Stimulated activated naive B cell treated with anti-CD40 and anti-IgM and Interleukin-4, amounts not matched to agents 10 μg/mL and 1 μg/mL and 100 μg/mL, for 72 hours (primary cell): ENCODE measurements around the gene FAM193A.
A peak's percentile ranks its signal among the peaks of the same experiment; 100 is the strongest.
"Not testable (repeated sequence)": the region's sequence is repeated elsewhere in the genome, so short reads cannot be mapped to it uniquely, and the experiment has no call there.

ENCODE experiments used
- ATAC-seq, 2 donors: fragments of 150-1000 bp; cut with Tn5 transposase; replicated peaks; 2 replicates each; pipeline ENCODE4 v1.10.0; 2021; ENCODE audit warnings: moderate library complexity in 1 of 2
- DNase-seq: peaks from one replicate; pipeline ENCODE4 v3.0.0; 2021
- H3K27ac Mint-ChIP-seq: one replicate; pipeline ENCODE4 v1.8.0; 2022; ENCODE audit warnings: mild to moderate bottlenecking, mixed read lengths
- H3K27me3 Mint-ChIP-seq, 2 donors: one replicate each; pipeline ENCODE4 v1.8.0; 2022; ENCODE audit warnings: mixed read lengths in 2 of 2
- H3K36me3 Mint-ChIP-seq, 2 donors: one replicate each; pipeline ENCODE4 v1.8.0; 2022; ENCODE audit warnings: mixed read lengths in 2 of 2, mild to moderate bottlenecking in 1 of 2
- H3K4me1 Mint-ChIP-seq, 2 donors: one replicate each; pipeline ENCODE4 v1.8.0; 2022; ENCODE audit warnings: mixed read lengths in 2 of 2, mild to moderate bottlenecking in 1 of 2
- H3K4me3 Mint-ChIP-seq, 2 donors: one replicate each; pipeline ENCODE4 v1.8.0; 2022; ENCODE audit warnings: mild to moderate bottlenecking in 2 of 2, mixed read lengths in 2 of 2, moderate library complexity in 1 of 2
- H3K9me3 Mint-ChIP-seq, 2 donors: one replicate each; pipeline ENCODE4 v1.8.0; 2022; ENCODE audit warnings: mixed read lengths in 2 of 2, mild to moderate bottlenecking in 1 of 2

The FAM193A gene

DNA sequence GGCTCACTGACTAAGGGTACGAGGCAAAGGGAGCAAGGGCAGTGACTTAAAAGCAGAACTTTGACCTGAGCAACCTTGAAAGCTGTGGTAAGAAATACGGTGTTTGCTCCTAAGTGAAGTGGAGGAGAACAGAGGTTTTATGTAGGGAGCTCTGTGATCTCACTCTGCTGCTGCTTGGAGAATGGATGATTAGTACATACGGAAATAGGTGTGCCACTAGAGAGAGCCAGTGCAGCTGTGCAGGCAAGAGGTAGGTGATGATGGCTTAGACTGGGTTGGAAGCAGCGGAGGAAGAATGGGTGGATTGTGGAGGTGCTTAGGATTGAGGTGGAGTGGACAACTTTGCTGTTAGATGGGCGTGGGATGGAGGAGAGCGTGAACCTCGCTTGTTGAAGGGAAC, 85.0 kb downstream of the FAM193A start:
- Mint-ChIP-seq H3K36me3 (peaks cover 13 to 30% of the 10 kb centered on the region in 2 donors), H3K4me3 (no peak overlapping the region), H3K27me3 (no peaks in the 10 kb centered on the region), H3K4me1 (peaks cover 24 to 44% of the 10 kb centered on the region in 2 donors), H3K9me3 (no peaks in the 10 kb centered on the region), H3K27ac (peak overlapping the region; percentile 10)
- DNase-seq (no peak), ATAC-seq (no peak)

DNA sequence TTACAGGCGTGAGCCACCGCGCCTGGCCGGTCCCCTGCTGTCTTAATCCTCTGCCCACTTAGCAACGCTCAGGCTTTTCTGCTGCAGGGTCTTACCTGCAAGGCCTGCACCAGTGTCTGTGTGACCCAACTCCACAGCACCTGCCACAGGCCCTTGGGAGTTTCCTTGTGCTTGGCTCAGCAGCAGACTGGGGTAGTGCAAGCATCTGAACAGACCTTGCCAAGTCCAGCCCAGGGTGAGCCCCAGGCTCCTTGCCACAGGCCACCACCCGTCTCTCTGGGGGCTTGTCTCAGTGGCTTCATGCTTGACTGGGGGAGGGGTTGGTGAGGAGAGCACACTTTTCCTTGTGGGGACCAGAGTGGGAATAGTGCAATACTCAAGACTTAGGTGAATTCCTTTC, 87.0 kb downstream of the FAM193A start:
- ATAC-seq = no peak
- H3K27ac Mint-ChIP-seq = no peak overlapping the region
- H3K36me3 Mint-ChIP-seq = peaks cover 19 to 41% of the 10 kb centered on the region in 2 donors
- H3K9me3 Mint-ChIP-seq = no peaks in the 10 kb centered on the region
- no peak for DNase-seq
- peaks cover 24 to 37% of the 10 kb centered on the region in 2 donors for H3K4me1 Mint-ChIP-seq
- H3K4me3 Mint-ChIP-seq = no peak overlapping the region
- H3K27me3 Mint-ChIP-seq = no peaks in the 10 kb centered on the region

DNA sequence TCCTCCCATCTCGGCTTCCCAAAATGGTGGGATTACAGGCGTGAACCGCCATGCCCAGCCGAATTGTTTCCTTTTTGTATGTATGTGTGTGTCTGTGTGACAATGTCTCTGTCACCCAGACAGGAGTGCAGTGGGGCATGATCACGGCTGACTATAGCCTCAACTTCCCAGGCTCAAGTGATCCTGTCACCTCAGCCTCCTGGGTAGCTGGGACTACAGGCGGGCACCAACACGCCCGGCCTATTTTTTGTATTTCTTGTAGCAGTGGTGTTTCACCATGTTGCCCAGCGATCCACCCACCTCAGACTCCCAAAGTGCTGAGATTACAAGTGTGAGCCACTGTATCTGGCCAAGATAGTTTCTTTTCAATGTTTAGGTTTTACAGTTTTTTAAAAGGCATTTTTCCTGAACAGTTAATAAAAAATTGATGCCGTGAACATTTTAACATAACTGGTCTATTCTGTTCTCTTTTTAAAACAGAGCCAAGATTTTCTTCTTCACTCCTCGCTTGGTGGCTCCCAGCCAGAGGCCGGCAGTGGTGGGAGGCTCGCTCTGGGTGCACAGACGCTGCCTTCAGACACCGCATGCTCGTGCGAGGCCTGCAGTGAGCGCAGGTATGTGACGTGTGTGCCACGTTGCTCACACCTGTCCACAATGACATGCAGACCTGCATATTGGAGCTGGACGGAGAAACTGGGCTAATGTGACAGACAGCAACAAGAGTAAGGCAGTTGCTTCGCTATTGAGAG, 88.5 kb downstream of the FAM193A start:
- H3K27ac Mint-ChIP-seq = peak overlapping the region; percentile 10
- H3K4me1 Mint-ChIP-seq = peaks cover 22 to 32% of the 10 kb centered on the region in 2 donors
- no peak overlapping the region for H3K4me3 Mint-ChIP-seq
- ATAC-seq (no peak), DNase-seq (no peak)
- H3K27me3 Mint-ChIP-seq = no peaks in the 10 kb centered on the region
- H3K36me3 Mint-ChIP-seq = peaks cover 19 to 38% of the 10 kb centered on the region in 2 donors
- H3K9me3 Mint-ChIP-seq = no peaks in the 10 kb centered on the region

DNA sequence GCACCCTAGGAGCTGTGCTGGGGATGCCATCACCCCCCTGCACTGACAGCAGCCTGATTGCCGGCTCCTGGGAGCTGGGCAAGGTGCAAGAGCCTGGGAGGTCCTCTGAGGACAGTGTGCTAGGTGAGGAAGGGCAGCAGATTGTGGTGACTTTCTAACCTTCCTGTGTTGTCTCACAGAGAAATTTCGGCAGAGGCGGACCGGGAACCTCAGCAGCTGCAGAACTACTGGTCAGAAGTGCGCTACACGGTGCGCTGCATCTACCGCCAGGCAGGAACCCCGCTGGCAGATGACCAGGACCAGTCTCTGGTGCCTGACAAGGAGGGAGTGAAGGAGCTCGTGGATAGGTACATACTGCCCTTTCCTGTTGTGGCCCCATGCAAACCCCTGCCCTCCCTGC, 89.8 kb downstream of the FAM193A start:
- Mint-ChIP-seq H3K4me1 (peaks cover 16 to 22% of the 10 kb centered on the region in 2 donors), H3K4me3 (no peak overlapping the region), H3K36me3 (peaks cover 22 to 37% of the 10 kb centered on the region in 2 donors)

DNA sequence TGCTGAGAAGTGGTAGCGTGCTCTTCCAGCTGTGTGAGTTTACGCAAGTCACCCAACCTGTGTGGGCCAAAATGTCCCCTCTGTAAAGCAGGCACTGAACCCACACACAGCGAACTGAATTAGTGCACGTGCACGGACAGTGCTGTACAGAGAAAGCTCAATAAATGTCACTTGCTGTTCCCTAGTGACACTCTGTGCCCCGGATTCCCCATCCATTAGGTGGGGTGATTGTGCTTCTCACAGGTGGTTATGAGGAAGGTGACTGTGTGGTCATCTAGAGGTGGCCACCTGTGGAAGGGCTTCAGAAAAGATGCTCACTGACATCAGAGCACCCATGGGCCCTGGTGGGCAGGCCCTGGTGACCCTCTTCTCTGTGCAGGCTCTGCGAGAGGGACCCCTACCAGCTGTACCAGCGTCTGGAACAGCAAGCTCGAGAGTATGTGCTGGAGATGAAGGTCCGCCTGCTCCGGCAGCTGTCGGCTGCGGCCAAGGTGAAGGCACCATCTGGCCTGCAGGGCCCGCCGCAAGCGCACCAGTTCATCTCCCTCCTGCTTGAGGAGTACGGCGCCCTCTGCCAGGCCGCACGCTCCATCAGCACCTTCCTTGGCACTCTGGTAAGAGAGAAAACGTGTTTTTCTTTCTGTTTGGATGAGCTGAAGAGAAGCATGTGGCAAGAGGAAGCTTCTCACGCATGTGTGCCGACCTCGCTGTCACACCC, 94.3 kb downstream of the FAM193A start:
- peaks cover 0 to 6% of the 10 kb centered on the region in 2 donors for H3K4me1 Mint-ChIP-seq
- H3K27ac Mint-ChIP-seq = no peak overlapping the region
- no peaks in the 10 kb centered on the region for H3K27me3 Mint-ChIP-seq
- H3K9me3 Mint-ChIP-seq = no peaks in the 10 kb centered on the region
- H3K36me3 Mint-ChIP-seq = peaks cover 18 to 34% of the 10 kb centered on the region in 2 donors
- DNase-seq (no peak), ATAC-seq (no peak)
- no peak overlapping the region for H3K4me3 Mint-ChIP-seq

More for the DNA sequence above, 89.8 kb downstream of the FAM193A start:
- H3K27ac Mint-ChIP-seq = peak overlapping the region; percentile 51
- no peak for DNase-seq
- no peak for ATAC-seq
- H3K9me3 Mint-ChIP-seq = no peaks in the 10 kb centered on the region
- H3K27me3 Mint-ChIP-seq = no peaks in the 10 kb centered on the region

DNA sequence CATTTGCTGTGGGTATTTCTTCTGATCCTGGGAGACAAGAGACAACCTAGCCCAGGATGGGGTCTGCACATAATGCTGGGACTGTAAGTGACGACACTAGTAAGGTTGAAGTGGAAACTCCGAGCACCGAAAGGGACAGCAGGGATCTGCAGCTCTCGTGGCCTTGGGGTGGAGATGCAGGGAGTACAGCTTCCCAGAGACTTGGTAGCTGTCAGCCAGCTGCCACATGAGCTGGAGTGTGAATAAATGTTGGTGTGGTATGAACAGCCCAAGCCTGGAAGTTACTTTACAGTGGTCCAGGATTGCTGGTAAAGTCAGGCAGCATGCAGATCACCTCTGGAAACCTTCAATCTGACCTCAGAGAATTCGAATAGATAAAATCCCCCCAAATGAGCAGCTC, 97.6 kb downstream of the FAM193A start:
- Mint-ChIP-seq H3K36me3 (peaks cover 13 to 31% of the 10 kb centered on the region in 2 donors), H3K4me3 (no peak overlapping the region), H3K9me3 (no peaks in the 10 kb centered on the region), H3K27ac (no peak overlapping the region), H3K27me3 (no peaks in the 10 kb centered on the region), H3K4me1 (peaks cover 2 to 6% of the 10 kb centered on the region in 2 donors)
- DNase-seq = no peak
- ATAC-seq = no peak

DNA sequence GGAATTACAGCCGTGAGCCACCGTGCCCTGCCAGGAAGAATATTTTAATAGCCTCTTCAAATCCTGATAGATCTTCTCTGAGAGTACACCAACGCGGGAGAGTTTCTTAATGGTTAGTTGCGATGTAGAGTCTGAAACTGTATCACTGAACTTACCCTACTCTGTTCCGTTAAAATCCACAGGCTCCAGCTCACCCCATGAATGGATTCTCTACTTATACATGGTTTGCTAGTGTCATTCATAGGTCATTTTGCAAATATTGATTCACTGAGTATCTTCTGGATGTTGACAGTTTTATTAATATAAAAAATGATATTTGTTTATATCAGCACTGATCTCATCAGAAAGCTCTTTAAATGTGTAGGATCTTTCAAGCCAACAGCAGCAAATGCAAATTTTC, 99.9 kb downstream of the FAM193A start:
- no peaks in the 10 kb centered on the region for H3K27me3 Mint-ChIP-seq
- DNase-seq = no peak
- H3K36me3 Mint-ChIP-seq = peaks cover 11 to 43% of the 10 kb centered on the region in 2 donors
- no peaks in the 10 kb centered on the region for H3K9me3 Mint-ChIP-seq
- no peak overlapping the region for H3K27ac Mint-ChIP-seq
- ATAC-seq = no peak
- H3K4me3 Mint-ChIP-seq = no peak overlapping the region
- H3K4me1 Mint-ChIP-seq = peaks cover 2 to 6% of the 10 kb centered on the region in 2 donors

DNA sequence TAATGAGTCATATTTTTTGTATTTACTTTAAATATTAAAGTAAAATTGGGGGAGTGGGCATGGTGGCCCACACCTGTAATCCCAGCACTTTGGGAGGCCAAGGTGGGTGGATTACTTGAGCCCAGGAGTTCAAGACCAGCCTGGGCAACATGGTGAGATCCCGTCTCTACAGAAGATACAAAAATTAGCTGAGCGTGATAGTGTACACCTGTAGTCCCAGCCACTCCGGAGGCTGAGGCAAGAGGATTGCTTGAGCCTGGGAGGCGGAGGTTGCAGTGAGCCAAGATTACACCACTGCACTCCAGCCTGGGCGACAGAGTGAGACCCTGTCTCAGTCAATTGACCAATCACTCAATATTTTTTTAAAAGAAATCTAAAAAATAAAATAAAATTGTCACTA, 100.5 kb downstream of the FAM193A start:
- not testable (repeated sequence) for H3K27me3 Mint-ChIP-seq, H3K9me3 Mint-ChIP-seq, ATAC-seq, H3K4me3 Mint-ChIP-seq, H3K4me1 Mint-ChIP-seq, DNase-seq, H3K27ac Mint-ChIP-seq
- H3K36me3 Mint-ChIP-seq = peaks cover 16 to 45% of the 10 kb centered on the region in 2 donors

DNA sequence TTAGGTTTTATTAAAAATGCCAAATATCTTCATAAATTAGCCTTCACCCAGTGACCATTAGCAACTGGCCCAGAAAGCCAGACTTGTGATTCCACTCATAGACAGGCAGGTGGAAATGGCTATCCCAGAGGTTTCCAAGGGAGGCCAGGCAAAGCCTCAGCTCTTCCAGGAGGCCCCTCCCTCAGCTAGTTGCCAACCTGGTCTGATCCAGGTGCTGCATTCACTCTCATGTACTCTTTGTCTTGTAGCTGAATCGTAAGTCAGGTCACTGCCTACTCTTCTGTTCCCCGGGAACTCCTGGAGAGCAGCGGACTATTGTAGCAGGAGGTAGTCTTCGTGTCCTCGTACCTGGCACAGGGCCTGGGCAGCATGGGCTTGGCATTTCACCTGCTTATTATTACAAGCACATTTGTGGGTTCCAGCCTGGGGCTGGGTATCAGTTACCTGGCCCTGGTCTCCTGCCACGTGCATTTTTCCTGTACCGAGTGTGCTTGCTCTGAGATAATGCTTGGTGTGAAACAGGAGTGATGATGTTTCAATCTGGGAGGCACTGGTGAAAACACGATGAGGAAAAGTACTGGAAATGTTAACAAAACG, 101.6 kb downstream of the FAM193A start:
- ATAC-seq (no peak), DNase-seq (no peak)
- peaks cover 16 to 49% of the 10 kb centered on the region in 2 donors for H3K36me3 Mint-ChIP-seq
- H3K4me1 Mint-ChIP-seq = peaks cover 2 to 6% of the 10 kb centered on the region in 2 donors
- no peaks in the 10 kb centered on the region for H3K27me3 Mint-ChIP-seq
- no peaks in the 10 kb centered on the region for H3K9me3 Mint-ChIP-seq
- no peak overlapping the region for H3K27ac Mint-ChIP-seq
- no peak overlapping the region for H3K4me3 Mint-ChIP-seq

DNA sequence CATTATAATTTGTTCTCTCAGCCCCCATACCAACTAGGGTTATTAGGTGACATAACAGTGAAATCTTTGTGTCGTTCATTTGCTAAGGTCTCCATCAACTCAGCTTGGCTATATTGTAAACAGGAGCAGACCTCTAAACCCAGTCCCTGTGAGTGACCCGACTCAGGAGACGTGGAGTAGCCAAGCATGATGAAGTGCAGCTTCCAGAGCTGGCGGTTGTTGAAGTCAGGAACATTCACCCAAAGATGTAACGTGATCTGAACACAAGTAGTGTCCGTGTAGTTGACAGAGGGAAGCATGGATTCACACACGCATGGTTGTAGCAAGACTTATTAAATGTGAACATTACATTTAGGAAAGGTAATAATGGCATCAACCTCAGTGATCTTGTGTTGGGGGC, 102.3 kb downstream of the FAM193A start:
- Mint-ChIP-seq H3K27ac (peak overlapping the region; percentile 5), H3K36me3 (peaks cover 18 to 53% of the 10 kb centered on the region in 2 donors), H3K4me1 (peaks cover 2 to 5% of the 10 kb centered on the region in 2 donors), H3K9me3 (no peaks in the 10 kb centered on the region), H3K4me3 (no peak overlapping the region), H3K27me3 (no peaks in the 10 kb centered on the region)
- ATAC-seq (no peak), DNase-seq (no peak)

DNA sequence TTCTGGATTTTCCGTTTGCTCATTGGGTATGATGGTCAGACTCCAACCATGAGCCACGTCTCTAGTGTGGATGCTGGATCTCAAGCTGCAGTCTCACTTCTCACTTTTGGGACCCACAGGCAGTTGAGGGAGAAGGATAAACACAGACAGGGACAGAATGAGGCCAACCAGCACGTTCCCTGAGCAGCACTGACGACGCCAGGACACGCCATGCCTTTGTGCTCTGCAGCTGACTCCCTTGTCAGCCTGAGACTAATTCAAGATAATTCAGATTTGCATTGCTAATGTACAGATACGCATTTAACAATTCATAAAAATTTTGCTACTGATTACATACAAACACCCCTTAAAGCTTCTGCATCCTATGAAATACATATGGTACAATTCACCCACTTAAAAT, 106.5 kb downstream of the FAM193A start:
- ATAC-seq (no peak), DNase-seq (no peak)
- peak overlapping the region; percentile 67 for H3K27ac Mint-ChIP-seq
- no peak overlapping the region for H3K4me3 Mint-ChIP-seq
- H3K9me3 Mint-ChIP-seq = no peaks in the 10 kb centered on the region
- peaks cover 0 to 2% of the 10 kb centered on the region in 2 donors for H3K4me1 Mint-ChIP-seq
- no peaks in the 10 kb centered on the region for H3K27me3 Mint-ChIP-seq
- H3K36me3 Mint-ChIP-seq = peaks cover 18 to 61% of the 10 kb centered on the region in 2 donors

DNA sequence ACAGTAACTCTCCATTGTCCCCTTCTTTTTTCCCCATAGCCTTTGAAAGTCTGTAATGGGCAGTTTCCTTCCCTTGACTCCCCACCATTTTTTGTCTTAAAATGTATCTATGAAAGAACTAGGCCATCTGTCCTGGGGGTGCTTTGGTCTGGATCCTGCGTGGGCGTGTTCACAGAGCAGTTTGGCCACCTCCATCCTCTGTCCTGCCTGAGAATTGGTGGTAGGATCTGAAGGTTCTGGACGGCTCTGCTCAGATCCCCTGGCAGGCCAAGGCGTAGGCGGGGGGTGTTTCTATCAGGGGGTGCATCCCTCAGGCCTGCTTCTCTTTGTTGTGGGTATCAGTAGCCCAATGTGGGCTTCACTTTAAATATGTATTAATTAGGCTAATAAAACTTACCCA, 107.1 kb downstream of the FAM193A start:
- H3K4me3 Mint-ChIP-seq = no peak overlapping the region
- H3K27ac Mint-ChIP-seq = no peak overlapping the region
- peaks cover 24 to 63% of the 10 kb centered on the region in 2 donors for H3K36me3 Mint-ChIP-seq
- H3K27me3 Mint-ChIP-seq = no peaks in the 10 kb centered on the region
- H3K9me3 Mint-ChIP-seq = no peaks in the 10 kb centered on the region
- DNase-seq = no peak
- H3K4me1 Mint-ChIP-seq = peaks cover 0 to 2% of the 10 kb centered on the region in 2 donors
- no peak for ATAC-seq

DNA sequence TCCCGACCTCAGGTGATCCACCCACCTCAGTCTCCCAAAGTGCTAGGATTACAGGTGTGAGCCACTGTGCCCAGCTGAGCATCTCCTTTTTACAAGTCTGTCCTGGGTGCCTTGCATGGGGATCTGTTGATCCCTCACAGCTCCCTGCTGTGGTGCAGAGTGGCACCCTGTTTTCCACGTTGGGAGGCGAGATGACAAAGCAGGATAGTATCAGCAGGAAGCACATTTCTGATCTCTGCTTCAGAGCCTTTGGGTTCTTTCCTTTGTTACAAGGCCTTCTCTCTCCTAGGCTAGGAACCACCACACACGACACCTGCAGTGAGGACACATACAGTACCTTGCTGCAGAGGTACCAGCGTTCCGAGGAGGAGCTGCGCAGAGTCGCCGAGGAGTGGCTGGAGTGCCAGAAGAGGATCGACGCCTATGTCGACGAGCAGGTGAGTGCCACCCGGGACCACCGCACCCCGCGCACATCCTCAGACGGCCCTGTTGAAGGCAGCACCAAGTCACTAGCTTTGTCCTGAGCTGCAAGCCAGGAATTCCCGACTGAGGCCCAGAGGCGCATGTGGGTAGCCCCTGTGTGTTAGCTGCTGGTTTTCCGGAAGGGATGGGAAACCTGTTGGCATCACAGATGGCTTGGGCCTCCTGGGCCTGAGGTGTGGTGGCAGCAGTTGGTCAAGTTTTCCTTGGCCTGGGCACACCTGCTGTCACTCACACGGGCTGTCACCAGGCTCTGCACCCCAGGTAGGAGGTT, 110.1 kb downstream of the FAM193A start:
- ATAC-seq (no peak), DNase-seq (no peak)
- Mint-ChIP-seq H3K4me3 (no peak overlapping the region), H3K36me3 (peaks cover 35 to 63% of the 10 kb centered on the region in 2 donors), H3K9me3 (peaks cover 0 to under 1% of the 10 kb centered on the region in 2 donors), H3K27ac (no peak overlapping the region), H3K4me1 (peaks cover 7 to 8% of the 10 kb centered on the region in 2 donors), H3K27me3 (no peaks in the 10 kb centered on the region)
